Stomach (tissue), 4 donors: ENCODE measurements around the gene TJP2.

Experiments used
- CTCF ChIP-seq, 7 experiments: fragments of 450-650 bp in 4 of 7; fragments of 200-600 bp in 3 of 7; sonication (generic) in 3 of 7; IDR thresholded peaks; one replicate each; pipeline ENCODE4 v1.5.1; 2016 to 2019; ENCODE audit warnings: antibody characterized with exemption in 7 of 7, control low read depth in 2 of 7, mild to moderate bottlenecking in 1 of 7
- POLR2A ChIP-seq, 4 donors: fragments of 450-650 bp; IDR thresholded peaks; one replicate each; pipeline ENCODE4 v1.6.1; 2016; ENCODE audit warnings: antibody characterized with exemption in 4 of 4, control low read depth in 2 of 4, mild to moderate bottlenecking in 1 of 4, moderate library complexity in 1 of 4

GRCh38 chr9:69255591-69255990 is 81.5 kb downstream of the TJP2 start:
- no peak for TF ChIP-seq CTCF (IDR thresholded peaks at IDR 0.05)
- no peak for TF ChIP-seq POLR2A (IDR thresholded peaks at IDR 0.05)
